HEK293T (cell line): ENCODE data around the gene ARID1B.

ENCODE experiments used
- BHLHE40 ChIP-seq: fragments of 450-650 bp; IDR thresholded peaks from 2 replicates; pipeline ENCODE4 v1.6.1; 2016; ENCODE audit warnings: mild to moderate bottlenecking, moderate library complexity, borderline replicate concordance
- CTBP1 ChIP-seq: fragments of 450-650 bp; IDR thresholded peaks from 2 replicates; pipeline ENCODE4 v1.6.1; 2016; ENCODE audit warnings: borderline replicate concordance
- ELF4 ChIP-seq: fragments of 450-650 bp; IDR thresholded peaks from 2 replicates; pipeline ENCODE4 v1.6.1; 2017; ENCODE audit warnings: antibody characterized with exemption
- FOXA1 ChIP-seq: fragments of 450-650 bp; IDR thresholded peaks from 2 replicates; pipeline ENCODE4 v1.6.1; 2016; ENCODE audit warnings: mild to moderate bottlenecking
- FOXK2 ChIP-seq: fragments of 450-650 bp; IDR thresholded peaks from 2 replicates; pipeline ENCODE4 v1.6.1; 2016; ENCODE audit warnings: mild to moderate bottlenecking
- FOXM1 ChIP-seq: fragments of 450-650 bp; IDR thresholded peaks from 2 replicates; pipeline ENCODE4 v1.6.1; 2017; ENCODE audit warnings: mild to moderate bottlenecking, borderline replicate concordance
- L3MBTL2 ChIP-seq: fragments of 450-650 bp; conservative IDR thresholded peaks from 2 replicates; pipeline ENCODE4 v1.6.1; 2016; ENCODE audit warnings: mild to moderate bottlenecking
- LEF1 ChIP-seq: fragments of 450-650 bp; IDR thresholded peaks from 2 replicates; pipeline ENCODE4 v1.6.1; 2017; ENCODE audit warnings: mild to moderate bottlenecking, borderline replicate concordance
- NFRKB ChIP-seq: fragments of 450-650 bp; IDR thresholded peaks from 2 replicates; pipeline ENCODE4 v1.6.1; 2016; ENCODE audit warnings: mild to moderate bottlenecking, moderate library complexity
- SUZ12 ChIP-seq: fragments of 450-650 bp; IDR thresholded peaks from 2 replicates; pipeline ENCODE4 v1.6.1; 2016; ENCODE audit warnings: mild to moderate bottlenecking
- TARDBP ChIP-seq: fragments of 450-650 bp; IDR thresholded peaks from 2 replicates; pipeline ENCODE4 v1.6.1; 2016
- TF ChIP-seq, protein P1 (sequence below): fragments of 450-650 bp; IDR thresholded peaks from 2 replicates; pipeline ENCODE4 v1.6.1; 2016

DNA sequence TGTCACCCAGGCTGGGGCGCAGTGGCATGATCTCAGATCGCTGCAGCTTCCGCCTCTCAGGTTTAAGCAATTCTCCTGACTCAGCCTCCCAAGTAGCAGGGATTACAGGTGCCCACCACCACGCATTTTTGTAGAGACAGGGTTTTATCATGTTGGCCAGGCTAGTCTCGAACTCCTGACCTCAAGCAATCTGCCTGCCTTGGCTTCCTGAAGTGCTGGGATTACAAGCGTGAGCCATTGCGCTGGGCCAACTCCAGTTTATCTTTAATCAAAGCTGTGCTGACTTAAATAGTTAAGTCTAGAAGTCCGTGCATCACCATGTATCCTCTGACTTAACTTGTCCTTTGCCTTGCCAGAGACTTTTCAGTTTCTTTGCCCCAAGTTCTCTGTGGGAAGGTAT, 321.8 kb downstream of the ARID1B start:
- no peak for TF ChIP-seq SUZ12
- no peak for TF ChIP-seq FOXK2
- TF ChIP-seq, protein P1, sequence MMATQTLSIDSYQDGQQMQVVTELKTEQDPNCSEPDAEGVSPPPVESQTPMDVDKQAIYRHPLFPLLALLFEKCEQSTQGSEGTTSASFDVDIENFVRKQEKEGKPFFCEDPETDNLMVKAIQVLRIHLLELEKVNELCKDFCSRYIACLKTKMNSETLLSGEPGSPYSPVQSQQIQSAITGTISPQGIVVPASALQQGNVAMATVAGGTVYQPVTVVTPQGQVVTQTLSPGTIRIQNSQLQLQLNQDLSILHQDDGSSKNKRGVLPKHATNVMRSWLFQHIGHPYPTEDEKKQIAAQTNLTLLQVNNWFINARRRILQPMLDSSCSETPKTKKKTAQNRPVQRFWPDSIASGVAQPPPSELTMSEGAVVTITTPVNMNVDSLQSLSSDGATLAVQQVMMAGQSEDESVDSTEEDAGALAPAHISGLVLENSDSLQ: no peak
- TF ChIP-seq BHLHE40: no peak
- no peak for TF ChIP-seq NFRKB
- no peak for TF ChIP-seq ELF4
- no peak for TF ChIP-seq FOXM1
- no peak for TF ChIP-seq TARDBP
- no peak for TF ChIP-seq CTBP1
- TF ChIP-seq L3MBTL2: no peak
- TF ChIP-seq LEF1: no peak
- no peak for TF ChIP-seq FOXA1
